GM19395 (cell line): ENCODE measurements around the gene PTCD1.
A peak's percentile ranks its signal among the peaks of the same experiment; 100 is the strongest.
"Not testable (repeated sequence)": the region's sequence is repeated elsewhere in the genome, so short reads cannot be mapped to it uniquely, and the experiment has no call there.

ENCODE experiments used
- ATAC-seq: cut with Tn5 transposase; IDR thresholded peaks from one replicate; pipeline ENCODE4 v1.9.1; 2021; ENCODE audit warnings: mild to moderate bottlenecking, moderate library complexity; ENCODE audit not compliant: unreplicated experiment

The PTCD1 gene

DNA sequence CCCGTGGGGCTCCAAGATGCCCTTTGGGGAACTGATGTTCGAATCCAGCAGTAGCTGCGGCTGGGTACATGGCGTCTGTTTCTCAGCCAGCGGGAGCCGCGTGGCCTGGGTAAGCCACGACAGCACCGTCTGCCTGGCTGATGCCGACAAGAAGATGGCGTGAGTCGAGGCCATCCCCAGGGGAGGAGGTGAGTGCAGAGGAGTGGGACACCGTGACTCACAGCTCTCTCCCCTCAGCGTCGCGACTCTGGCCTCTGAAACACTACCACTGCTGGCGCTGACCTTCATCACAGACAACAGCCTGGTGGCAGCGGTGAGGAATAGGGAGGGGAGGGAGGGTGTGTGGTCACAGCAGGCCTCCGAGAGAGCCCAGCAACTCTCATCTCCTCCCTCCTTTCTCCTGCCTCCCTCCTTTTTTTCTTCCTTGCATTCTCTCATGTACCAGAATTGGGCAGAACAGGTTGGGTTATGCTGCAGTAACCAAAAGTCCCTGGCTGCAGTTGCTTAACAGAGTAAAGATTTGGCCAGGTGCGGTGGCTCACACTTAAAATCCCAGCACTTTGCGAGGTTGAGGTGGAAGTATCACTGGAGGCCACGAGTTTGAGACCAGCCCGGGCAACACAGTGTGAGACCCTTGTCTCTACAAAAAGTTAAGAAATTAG lies 47.5 kb downstream of the PTCD1 start:
- ATAC-seq: no peak

DNA sequence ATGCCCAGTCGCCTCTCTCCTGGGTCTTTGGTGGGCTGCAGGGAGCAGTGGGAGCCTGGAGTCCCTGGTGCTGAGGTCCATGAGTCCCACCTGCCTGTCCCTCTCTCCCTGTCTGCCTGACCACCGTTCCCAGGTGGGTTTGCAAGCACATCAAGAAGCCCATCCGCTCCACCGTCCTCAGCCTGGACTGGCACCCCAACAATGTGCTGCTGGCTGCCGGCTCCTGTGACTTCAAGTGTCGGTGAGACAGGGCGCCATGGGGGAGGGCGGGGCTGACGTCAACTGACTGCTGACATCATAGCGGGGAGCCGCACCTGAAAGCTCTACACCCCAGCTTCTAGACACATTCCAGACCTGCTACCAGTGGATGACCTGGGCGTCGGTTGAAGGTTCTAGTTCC lies 48.8 kb downstream of the PTCD1 start:
- no peak for ATAC-seq

DNA sequence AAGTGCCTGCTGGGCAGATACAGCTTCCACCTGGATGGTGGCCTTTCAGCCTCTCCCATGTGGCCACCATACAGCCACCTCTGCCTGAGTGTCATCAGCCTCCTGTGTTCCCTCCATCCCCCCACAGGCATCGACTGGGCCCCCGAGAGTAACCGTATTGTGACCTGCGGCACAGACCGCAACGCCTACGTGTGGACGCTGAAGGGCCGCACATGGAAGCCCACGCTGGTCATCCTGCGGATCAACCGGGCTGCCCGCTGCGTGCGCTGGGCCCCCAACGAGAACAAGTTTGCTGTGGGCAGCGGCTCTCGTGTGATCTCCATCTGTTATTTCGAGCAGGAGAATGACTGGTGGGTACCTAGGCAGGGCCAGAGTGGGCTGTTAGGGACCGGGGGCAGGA lies 50.7 kb downstream of the PTCD1 start:
- ATAC-seq: no peak

DNA sequence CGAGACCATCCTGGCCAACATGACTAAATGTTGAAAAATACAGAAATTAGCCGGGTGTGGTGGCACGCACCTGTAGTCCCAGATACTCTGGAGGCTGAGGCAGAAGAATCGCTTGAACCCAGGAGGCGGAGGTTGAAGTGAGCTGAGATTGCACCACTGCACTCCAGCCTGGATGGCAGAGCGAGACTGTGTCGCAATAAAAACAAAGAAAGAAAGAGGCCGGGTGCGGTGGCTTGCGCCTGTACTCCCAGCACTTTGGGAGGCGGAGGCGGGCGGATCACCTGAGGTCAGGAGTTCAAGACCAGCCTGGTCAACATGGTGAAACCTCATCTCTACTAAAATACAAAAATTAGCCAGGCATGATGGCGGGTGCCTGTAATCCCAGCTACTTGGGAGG lies 51.4 kb downstream of the PTCD1 start:
- ATAC-seq: not testable (repeated sequence)

DNA sequence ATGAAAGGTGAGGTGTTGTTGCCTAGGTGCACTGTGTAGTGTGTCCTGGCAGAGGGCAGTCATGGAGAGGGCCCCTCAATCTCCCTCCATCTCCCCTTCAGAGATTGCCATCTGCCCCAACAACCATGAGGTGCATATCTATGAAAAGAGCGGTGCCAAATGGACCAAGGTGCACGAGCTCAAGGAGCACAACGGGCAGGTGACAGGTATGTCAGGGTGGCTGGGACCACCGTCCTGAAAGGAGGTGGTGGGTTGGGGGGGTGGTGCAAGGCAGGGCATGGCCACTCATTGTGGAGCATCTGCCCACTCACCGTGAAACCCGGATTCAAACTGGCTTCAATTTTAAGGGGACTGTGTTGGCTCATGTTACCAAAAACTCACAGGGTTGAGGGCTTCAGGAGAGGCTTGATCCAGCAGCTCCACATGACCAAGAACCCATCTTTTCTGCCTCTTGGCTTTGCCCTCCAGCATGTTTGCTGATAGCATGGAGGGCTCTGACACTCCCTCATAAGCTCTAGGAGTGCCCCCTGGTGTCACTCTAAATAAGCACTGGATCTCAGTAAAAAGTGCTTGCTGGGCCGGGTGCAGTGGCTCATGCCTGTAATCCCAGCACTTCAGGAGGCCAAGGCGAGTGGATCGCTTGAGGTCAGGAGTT lies 51.9 kb downstream of the PTCD1 start:
- ATAC-seq: no peak

DNA sequence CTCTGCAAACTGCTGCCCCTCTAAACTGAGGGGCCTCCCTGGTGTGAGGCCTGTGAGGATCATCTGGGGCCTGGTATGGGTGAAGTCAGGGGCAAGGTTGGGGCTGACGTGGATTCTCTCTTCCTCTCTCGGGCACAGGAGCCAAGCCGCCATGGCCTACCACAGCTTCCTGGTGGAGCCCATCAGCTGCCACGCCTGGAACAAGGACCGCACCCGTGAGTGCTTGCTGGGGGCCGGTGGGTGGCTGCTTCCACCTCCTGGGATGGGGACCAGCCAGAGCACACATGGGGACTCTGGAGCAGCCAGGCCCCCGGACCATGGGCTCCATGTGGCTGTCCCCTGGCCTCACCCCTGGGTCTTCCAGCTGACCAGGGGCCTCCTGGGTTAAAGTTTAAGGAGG lies 53.0 kb downstream of the PTCD1 start:
- ATAC-seq: no peak

DNA sequence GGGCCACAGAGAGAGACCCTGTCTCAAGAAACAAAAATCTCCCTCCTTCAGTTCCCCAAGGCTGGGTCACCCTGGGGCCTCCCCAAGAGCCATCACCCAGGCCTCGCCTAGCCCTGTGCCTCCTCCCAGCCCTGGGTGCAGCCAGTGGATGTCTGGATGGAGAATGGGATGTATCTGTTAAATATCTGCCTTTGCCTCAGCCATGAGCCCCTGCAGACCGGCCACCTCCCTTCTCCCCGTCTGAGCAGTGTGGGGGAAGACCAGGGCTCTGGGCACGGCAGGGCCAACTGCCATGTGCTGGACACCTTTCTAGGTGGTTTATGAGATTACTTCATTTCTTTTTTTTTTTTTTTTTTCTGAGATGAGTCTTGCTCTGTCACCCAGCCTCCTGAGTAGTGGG lies 54.1 kb downstream of the PTCD1 start:
- no peak for ATAC-seq

DNA sequence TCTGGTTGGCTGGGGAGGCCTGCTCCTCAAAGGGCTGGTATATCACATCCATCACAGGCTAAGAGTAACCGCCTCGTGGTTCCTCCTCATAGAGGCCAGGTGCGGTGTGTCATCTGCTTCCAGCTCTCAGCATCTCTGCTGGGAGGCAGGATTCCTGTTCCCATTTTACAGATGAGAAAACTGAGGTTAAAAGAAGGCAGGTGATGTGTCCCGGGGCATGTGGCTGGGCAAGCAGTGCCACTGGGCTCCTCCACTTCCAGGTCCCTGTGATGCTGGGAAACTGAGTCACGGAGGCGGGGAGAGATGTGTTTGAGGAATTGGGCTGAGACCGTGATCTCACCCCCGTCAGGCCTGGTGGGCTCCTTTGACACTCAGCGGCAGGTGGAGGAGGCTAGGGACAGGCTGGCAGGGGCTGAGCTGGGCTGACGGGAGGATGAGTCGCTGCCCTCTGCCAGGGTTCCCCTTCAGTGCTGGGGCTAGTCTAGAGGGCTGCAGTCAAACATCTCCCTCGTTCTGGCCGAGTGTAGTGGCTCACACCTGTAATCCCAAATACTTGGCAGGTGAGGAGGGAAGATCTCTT lies 54.7 kb downstream of the PTCD1 start:
- ATAC-seq: no peak

DNA sequence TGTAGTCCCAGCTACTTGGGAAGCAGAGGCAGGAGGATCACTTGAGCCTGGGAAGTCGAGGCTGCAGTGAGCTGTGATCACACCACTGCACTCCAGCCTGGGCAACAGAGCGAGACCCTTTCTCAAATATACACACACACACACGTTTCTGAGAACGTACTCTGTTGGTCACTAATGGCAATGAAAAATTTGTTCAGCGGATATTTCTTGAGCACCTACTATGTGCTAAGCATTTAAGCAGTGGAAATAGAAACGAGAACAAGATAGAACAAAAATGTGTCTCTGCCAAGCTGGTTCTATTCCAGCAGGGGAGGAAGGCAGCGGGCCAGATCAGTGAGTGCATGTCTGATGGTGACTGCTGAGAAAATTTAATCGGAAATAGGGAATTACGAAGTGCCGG lies 55.4 kb downstream of the PTCD1 start:
- no peak for ATAC-seq

DNA sequence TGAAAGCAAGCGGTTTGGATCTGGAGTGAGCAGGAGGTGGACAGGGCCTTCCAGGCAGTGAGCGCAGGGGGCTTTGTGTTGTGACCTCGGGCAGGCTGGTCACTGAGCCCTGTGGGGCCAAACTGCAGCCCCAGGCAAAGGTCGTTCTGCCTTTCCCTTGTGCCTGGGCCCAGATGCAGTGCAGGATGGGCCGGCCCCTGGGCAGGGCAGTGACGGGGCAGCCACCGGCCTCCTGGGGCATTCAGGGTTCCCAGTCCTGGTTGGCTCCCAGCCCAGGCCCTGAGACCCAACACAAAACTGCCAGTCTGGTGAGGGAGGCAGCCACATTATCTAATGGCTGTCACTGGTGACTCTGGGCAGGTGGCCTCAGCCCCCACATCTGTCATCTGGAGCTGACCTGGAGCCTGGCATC lies 56.9 kb downstream of the PTCD1 start:
- no peak for ATAC-seq

DNA sequence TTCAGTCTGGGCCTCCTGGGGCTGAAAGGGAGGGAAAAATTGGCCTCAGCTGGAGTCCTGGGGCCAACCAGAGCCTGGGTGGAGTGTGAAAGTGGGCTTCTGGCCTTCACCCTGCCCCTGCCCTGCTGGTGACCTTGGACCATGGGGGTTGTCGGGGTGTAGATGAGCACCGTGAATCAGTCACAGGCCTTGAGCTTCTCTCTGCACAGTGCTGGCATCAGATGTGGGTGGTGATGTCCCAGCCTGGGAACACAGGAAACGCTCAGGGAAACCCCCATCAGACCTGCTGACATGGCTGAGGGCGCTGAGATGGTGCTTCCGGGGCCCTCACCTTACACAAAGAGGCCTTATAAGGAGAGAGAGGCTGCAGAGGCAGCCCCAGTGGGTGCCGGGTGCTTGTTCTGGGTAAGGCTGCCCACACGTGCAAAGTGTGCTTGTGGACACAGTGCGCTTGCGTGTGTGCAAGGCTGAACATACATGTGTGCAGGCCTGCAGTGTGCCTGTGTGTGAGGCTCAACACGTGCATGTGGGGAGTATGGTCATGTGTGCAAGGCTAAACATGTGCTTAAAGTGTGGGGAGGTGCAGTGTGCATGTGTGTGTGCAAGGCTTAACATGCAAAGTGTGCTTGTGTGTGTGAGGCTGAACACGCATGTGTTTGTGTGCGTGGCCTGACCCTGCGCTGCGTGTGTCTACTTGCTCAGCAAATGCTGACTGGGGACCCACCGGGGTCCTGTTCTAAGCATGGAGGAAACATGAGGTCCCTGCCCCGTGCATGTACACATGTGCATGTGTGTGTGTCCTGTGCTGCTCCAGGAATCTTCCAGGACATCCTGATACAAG lies 57.6 kb downstream of the PTCD1 start:
- ATAC-seq: peak; percentile 75

DNA sequence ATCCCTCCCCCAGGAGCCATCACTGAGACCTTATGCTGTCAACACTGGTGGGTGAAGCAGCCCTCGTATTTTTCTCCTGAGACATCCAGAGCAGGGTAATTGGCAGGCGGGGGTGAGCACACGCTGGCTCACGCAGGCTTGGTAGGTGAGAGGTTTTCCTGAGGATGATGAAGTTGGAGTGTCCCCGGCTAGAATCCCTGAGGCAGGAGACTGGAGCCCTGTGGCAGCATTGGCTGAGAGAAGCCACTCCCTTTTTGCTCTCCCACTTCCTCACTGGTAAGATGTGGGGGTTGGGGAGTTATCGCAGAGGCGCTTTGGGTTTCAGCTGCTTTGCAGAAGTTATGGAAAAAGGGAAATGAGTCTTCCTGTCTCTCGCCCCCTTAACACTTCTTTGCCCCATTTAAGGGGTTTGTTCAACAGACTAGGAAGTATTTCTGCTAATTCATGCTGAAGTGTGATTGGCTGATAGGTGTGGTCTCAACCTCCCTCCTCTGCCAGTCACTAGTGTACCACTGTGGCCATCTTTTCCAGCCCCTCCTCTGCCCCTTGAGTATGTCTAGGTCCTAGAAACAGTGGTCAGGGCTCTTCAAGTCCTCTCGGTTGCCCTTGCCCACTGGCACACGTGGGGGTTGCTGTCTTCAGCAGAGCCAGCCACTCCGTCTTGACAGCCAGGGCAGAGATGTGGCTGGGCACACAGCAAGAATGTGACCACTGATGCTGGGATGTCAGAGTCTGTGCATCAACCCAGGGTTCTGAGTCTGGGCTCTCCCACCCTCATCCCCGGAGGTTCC lies 58.4 kb downstream of the PTCD1 start:
- peak; percentile 47 for ATAC-seq

DNA sequence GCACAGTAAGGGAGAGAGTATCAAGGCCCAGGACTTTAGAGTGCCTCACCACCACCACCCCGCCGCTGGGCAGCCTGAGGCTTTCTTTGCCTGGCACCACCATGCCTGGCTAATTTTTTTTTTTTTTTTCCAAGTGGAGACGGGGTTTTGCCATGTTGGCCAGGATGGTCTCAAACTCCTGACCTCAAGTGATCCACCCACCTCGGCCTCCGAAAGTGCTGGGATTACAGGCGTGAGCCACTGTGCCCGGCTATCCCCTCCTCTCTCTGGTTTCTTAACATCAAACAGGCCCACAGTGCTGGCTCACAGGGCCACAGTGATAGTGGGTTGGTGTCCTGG lies 58.9 kb downstream of the PTCD1 start:
- not testable (repeated sequence) for ATAC-seq

DNA sequence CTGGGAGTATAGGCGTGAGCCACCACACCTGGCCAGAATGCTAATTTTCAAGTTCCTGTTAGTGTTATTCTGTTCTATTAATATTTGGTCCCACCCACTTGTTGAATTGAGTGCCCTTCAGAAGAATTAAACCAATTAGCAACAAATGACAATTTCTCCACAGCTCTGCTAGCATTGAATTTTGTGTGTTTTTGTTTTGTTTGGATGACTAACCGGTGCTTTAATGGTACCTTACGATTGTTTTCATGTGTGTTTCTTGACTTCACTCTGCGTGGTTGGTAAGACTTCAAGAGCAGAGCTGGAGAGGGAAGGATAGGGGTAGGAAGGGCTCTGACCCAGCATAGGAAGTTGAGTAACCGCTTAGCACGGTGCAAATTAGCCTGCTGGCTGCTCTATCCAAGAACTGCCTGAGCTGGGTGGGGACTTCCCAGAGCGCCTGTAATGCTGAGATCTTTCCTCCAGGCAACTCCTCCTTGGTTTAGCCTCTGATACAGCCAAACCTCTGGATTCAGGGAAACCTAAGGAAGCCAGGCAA lies 59.5 kb downstream of the PTCD1 start:
- ATAC-seq: peak; percentile 20

DNA sequence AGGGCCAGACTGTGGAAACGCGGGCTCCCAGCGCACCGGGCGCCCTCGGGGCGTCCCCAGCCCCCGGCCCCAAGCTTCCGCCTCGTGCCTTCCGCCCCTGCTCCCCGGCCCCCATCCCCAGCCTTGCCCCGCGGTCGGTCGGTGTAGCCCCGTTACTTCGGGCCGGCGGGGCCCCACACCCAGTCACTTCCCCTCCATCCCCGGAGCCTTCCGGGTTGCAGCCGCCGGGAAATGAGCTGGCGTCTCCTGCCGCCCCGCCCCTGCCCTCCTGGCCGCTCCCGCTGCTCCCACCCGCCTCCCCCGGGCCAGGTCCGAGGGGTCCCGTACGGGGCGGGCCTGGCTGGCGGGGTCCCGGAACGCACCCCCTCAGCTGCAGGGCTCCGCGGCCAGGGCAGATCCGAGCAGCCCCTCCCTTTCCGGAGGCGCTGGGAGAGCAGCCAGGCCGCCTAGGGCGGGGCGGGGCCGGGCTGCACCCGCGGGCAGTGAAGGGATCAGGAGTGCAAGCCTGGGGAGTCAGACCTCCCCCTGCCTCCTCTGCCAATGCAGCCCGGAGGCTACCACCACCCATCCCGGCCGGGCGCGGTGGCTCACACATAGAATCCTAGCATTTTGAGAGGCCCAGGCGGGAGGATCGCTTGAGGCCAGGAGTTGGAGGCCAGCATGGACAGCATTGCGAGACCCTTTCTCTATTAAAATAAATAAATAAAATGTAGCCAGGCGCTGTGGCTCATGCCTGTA lies 63.4 kb downstream of the PTCD1 start:
- ATAC-seq: peak; percentile 43

DNA sequence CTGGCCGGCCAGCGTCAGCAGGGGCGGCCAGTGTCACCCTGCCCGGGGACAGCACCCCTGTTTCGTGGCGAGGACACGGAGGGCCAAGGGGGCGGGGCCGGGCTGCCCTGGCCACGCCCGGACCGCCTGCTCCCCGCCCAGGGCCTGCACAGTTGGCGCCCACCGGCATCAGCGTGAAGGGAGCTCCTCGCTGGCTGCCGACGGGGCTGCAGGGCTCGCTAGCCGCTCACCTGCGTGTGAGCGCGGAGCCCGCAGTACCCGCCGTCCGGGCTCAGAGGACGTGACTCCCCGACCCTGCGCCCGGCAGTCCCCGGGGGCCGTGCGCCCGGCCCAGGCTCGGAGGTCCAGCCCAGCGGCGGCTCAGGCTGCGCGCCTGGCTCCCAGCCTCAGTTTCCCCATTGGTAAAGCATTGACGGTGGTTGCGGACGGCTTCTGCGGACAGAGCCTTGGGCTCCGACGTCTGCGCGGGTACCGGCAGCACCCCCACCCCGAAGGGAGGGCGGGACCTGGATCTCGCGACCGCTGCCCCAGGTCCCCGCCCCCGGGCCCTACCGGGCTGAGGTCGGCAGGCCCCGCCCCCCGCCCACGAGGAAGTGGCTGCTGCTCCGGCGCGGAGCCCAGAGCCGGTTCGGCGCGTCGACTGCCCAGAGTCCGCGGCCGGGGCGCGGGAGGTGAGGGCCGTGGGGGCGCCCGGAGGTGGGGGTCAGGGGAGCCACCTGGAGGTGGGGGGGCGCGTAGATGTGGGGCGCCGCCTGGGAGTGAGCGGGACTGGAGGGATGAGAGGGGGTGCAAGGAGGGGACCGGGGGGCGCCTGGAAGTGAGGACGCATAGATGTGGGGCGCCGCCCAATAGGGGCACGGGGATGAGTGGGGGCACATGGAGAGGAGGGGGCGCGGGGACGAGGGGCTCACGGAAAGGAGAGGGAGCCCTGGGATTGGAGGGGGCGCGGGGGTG lies 64.2 kb downstream of the PTCD1 start, which contains the start of gene ARPC1B:
ARPC1B (plus strand) TSS at position 620 of the 954 bp plus-strand sequence. CDS start 10,985 bp downstream, outside the sequence.
- peak; percentile 59 for ATAC-seq

DNA sequence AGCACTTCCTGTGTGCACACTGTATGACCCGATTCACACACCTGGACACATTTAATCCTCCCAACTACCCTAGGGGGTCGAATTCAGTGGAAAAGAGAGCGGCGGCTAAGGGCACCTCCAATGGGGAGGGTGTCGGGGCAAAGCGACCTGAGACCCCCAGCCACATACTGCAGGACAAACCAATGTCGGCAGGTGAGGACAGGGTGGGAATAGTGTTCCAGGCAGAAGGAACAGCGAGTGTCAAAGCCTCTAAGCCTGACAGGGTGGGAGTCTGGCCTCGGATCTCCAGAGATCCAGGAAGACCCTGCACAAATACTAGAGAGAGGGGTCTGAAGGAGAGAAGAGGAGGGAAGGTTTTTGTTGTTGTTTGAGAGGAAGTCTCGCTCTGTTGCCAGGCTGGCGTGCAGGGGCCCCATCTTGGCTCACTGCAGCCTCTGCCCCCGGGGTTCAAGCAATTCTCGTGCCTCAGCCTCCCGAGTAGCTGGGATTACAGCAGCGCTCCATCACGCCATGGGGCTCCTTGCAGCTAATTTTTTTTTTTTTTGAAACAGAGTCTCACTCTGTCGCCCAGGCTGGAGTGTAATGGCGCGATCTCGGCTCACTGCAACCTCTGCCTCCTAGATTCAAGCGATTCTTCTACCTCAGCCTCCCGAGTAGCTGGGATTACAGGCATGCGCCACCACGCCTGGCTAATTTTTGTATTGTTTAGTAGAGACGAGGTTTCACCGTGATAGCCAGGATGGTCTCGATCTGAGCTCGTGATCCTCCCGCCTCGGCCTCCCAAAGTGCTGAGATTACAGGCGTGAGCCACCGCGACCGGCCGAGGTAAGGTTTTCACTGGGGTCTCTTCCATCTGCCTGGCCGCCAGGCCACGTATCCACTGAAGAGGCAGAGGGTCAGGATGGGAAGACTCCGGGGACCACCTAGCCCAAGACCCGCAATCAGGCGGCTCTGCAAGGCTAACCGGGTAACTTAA lies 65.2 kb downstream of the PTCD1 start:
- no peak for ATAC-seq
